HG02588 (cell line): ENCODE results near the gene MEGF9.

Source experiments
- ATAC-seq: cut with Tn5 transposase; IDR thresholded peaks from one replicate; pipeline ENCODE4 v1.9.1; 2021; ENCODE audit warnings: mild to moderate bottlenecking, moderate library complexity; ENCODE audit not compliant: unreplicated experiment

The MEGF9 gene

GRCh38 chr9:120733190-120733589 is 18.9 kb upstream of the MEGF9 start:
- no peak for ATAC-seq

- no peak for ATAC-seq
Observed at GRCh38 chr9:120730654-120731514, 16.6 kb upstream of the MEGF9 start.

GRCh38 chr9:120729791-120730241 is 15.5 kb upstream of the MEGF9 start:
- no peak for ATAC-seq

GRCh38 chr9:120726484-120726883 is 12.2 kb upstream of the MEGF9 start:
- ATAC-seq, result no peak

GRCh38 chr9:120725907-120726306 is 11.6 kb upstream of the MEGF9 start:
- ATAC-seq, result no peak

- no peak for ATAC-seq
Observed at GRCh38 chr9:120724757-120725400, 10.6 kb upstream of the MEGF9 start.

- ATAC-seq, result no peak
Observed at GRCh38 chr9:120723565-120723964, 9.3 kb upstream of the MEGF9 start.

- ATAC-seq, result no peak
Observed at GRCh38 chr9:120720404-120720803, 6.1 kb upstream of the MEGF9 start.

GRCh38 chr9:120718316-120718715 is 4.0 kb upstream of the MEGF9 start:
- ATAC-seq, result no peak

- no peak for ATAC-seq
Observed at GRCh38 chr9:120717176-120717575, 2.9 kb upstream of the MEGF9 start.

- no peak for ATAC-seq
Observed at GRCh38 chr9:120716483-120716882, 2.2 kb upstream of the MEGF9 start.

GRCh38 chr9:120715389-120715924 is 1.2 kb upstream of the MEGF9 start:
- no peak for ATAC-seq

GRCh38 chr9:120714846-120715388 is 647 bp upstream of the MEGF9 start:
- no peak for ATAC-seq

GRCh38 chr9:120713257-120714087 is 798 bp downstream of the MEGF9 start:
- no peak for ATAC-seq

- ATAC-seq, result no peak
Observed at GRCh38 chr9:120712539-120713031, 1.7 kb downstream of the MEGF9 start.

- ATAC-seq, result no peak
Observed at GRCh38 chr9:120711841-120712538, 2.3 kb downstream of the MEGF9 start.

- ATAC-seq, result no peak
Observed at GRCh38 chr9:120711354-120711753, 2.9 kb downstream of the MEGF9 start.

- no peak for ATAC-seq
Observed at GRCh38 chr9:120710110-120710981, 3.9 kb downstream of the MEGF9 start.
